ENCODE results near the gene VPS13D. TPM values are rescaled to one million over a fixed set of nuclear protein-coding genes. Genes with fewer than 3 reads are reported as not detected.
A peak's percentile ranks its signal among the peaks of the same experiment; 100 is the strongest.

VPS13D gene
- total and polyA plus RNA-seq, 2 experiments from 2014 or later, result 10.7 to 34.9 TPM

DNA sequence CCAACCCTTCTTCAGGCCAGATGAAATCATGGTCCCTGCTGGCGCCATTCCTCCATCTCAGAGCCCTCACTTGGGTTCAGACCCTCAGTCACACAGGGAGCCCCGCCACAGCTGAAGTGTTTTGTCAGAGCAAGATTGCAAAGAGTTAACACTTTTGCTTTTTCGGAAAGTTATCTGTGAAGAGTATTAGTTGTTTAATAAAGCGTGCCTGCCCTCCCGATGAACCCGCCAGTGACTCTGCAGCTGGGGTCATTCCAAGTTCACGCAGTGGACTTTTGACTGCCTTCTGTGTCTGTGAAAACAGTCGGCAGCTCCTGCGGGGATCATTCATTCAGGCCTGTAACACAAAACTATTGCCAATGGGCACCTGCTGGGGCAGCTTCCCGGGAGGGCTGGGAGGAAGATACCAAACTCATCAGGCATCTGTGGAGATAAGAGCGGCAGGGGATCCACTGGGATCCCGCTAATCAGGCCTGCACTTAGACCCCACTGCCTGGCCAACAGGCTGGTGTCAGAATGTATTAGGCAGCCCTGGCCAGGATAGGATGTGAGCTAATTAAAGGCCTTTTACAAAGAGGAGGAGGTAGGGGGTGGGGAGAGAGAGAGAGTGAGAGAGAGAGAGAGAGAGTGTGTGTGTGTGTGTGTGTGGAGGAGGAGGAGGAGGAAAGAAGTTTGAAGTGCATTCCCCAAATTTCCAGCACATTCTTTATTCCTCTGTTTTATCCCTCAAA lies 203.7 kb downstream of the VPS13D start:
- Mint-ChIP-seq H3K4me3 (no peak overlapping the region), H3K9me3 (no peaks in the 10 kb centered on the region), H3K27ac (no peak overlapping the region), H3K4me1 (peaks cover 30% of the 10 kb centered on the region), H3K36me3 (ENCODE audit: low read depth) (peaks cover 13% of the 10 kb centered on the region), H3K27me3 (ENCODE audit: insufficient read depth, low read depth, poor library complexity) (peaks cover 4% of the 10 kb centered on the region)
- Histone ChIP-seq H3K4me3 (no peak overlapping the region), H3K36me3 (ENCODE audit: insufficient read depth) (no peaks in the 10 kb centered on the region), H4K20me1 (replicated peaks; ENCODE audit: insufficient read depth) (no peaks in the 10 kb centered on the region; the same call in 1 of the 2 replicates), H3F3A (replicated peaks; ENCODE audit: low read depth) (no peaks in the 10 kb centered on the region), H2AFZ (no peak overlapping the region), H3K79me2 (replicated peaks; ENCODE audit: insufficient read depth) (no peaks in the 10 kb centered on the region), H3K27me3 (ENCODE audit: insufficient read depth) (no peaks in the 10 kb centered on the region), H3K9me2 (ENCODE audit: insufficient read depth) (no peaks in the 10 kb centered on the region), H3K27ac (ENCODE audit: low read depth) (no peak overlapping the region), H3K4me2 (no peak overlapping the region), H3K4me1 (ENCODE audit: insufficient read depth) (no peaks in the 10 kb centered on the region)
- peak; percentile 56 for DNase-seq (ENCODE audit: low spot score)
- TF ChIP-seq EZH2 (IDR thresholded peaks at IDR 0.05; ENCODE audit: low read depth, unreplicated experiment), result no peak
- peak; percentile 83 for ATAC-seq

DNA sequence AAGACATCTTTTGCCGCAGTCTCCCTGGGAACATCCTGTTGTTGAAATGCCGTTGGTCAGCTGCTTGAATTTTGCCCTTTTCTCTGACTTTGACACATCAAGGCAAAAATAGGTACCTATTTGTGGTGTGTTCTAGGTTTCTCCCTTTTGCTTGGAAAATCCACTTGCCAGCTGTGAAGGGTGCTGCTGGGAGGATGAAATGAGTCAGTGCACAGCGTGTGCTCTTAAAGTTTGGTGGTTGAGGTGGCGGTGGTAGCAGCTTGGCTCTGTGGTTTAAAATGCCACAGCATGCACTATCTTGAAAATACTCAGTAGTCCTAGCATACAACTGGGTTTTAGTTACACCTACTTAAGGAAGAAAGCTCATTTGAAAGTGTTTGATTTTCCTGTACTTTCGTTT lies 204.3 kb downstream of the VPS13D start:
- peaks cover 27% of the 10 kb centered on the region for H3K4me1 Mint-ChIP-seq
- no peak for TF ChIP-seq STAT1 (IDR thresholded peaks at IDR 0.05; ENCODE audit: unreplicated experiment)
- no peak for TF ChIP-seq EZH2 (IDR thresholded peaks at IDR 0.05; ENCODE audit: low read depth, unreplicated experiment)
- TF ChIP-seq ZNF331 (CRISPR knock-in tag; IDR thresholded peaks at IDR 0.05; ENCODE audit: low read depth), result no peak
- no peak for TF ChIP-seq ZNF114 (CRISPR knock-in tag; IDR thresholded peaks at IDR 0.05)
- no peak for TF ChIP-seq CREB1 (CRISPR knock-in tag; IDR thresholded peaks at IDR 0.05; ENCODE audit: low read depth)
- TF ChIP-seq EZH2phosphoT487 (IDR thresholded peaks at IDR 0.05; ENCODE audit: unreplicated experiment), result no peak
- TF ChIP-seq, protein P1, sequence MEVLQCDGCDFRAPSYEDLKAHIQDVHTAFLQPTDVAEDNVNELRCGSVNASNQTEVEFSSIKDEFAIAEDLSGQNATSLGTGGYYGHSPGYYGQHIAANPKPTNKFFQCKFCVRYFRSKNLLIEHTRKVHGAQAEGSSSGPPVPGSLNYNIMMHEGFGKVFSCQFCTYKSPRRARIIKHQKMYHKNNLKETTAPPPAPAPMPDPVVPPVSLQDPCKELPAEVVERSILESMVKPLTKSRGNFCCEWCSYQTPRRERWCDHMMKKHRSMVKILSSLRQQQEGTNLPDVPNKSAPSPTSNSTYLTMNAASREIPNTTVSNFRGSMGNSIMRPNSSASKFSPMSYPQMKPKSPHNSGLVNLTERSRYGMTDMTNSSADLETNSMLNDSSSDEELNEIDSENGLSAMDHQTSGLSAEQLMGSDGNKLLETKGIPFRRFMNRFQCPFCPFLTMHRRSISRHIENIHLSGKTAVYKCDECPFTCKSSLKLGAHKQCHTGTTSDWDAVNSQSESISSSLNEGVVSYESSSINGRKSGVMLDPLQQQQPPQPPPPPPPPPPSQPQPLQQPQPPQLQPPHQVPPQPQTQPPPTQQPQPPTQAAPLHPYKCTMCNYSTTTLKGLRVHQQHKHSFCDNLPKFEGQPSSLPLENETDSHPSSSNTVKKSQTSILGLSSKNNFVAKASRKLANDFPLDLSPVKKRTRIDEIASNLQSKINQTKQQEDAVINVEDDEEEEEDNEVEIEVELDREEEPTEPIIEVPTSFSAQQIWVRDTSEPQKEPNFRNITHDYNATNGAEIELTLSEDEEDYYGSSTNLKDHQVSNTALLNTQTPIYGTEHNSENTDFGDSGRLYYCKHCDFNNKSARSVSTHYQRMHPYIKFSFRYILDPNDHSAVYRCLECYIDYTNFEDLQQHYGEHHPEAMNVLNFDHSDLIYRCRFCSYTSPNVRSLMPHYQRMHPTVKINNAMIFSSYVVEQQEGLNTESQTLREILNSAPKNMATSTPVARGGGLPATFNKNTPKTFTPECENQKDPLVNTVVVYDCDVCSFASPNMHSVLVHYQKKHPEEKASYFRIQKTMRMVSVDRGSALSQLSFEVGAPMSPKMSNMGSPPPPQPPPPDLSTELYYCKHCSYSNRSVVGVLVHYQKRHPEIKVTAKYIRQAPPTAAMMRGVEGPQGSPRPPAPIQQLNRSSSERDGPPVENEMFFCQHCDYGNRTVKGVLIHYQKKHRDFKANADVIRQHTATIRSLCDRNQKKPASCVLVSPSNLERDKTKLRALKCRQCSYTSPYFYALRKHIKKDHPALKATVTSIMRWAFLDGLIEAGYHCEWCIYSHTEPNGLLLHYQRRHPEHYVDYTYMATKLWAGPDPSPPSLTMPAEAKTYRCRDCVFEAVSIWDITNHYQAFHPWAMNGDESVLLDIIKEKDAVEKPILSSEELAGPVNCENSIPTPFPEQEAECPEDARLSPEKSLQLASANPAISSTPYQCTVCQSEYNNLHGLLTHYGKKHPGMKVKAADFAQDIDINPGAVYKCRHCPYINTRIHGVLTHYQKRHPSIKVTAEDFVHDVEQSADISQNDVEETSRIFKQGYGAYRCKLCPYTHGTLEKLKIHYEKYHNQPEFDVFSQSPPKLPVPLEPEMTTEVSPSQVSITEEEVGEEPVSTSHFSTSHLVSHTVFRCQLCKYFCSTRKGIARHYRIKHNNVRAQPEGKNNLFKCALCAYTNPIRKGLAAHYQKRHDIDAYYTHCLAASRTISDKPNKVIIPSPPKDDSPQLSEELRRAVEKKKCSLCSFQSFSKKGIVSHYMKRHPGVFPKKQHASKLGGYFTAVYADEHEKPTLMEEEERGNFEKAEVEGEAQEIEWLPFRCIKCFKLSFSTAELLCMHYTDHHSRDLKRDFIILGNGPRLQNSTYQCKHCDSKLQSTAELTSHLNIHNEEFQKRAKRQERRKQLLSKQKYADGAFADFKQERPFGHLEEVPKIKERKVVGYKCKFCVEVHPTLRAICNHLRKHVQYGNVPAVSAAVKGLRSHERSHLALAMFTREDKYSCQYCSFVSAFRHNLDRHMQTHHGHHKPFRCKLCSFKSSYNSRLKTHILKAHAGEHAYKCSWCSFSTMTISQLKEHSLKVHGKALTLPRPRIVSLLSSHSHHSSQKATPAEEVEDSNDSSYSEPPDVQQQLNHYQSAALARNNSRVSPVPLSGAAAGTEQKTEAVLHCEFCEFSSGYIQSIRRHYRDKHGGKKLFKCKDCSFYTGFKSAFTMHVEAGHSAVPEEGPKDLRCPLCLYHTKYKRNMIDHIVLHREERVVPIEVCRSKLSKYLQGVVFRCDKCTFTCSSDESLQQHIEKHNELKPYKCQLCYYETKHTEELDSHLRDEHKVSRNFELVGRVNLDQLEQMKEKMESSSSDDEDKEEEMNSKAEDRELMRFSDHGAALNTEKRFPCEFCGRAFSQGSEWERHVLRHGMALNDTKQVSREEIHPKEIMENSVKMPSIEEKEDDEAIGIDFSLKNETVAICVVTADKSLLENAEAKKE (CRISPR knock-in tag; IDR thresholded peaks at IDR 0.05), result no peak
- TF ChIP-seq REST (IDR thresholded peaks at IDR 0.05; ENCODE audit: unreplicated experiment), result no peak
- no peak for TF ChIP-seq ETS1 (IDR thresholded peaks at IDR 0.05)
- TF ChIP-seq JUNB (IDR thresholded peaks at IDR 0.05; ENCODE audit: unreplicated experiment), result no peak

More for the DNA sequence above, 204.3 kb downstream of the VPS13D start:
- H3K27ac Mint-ChIP-seq, result no peak overlapping the region
- H3K27me3 ChIP-seq (ENCODE audit: insufficient read depth), result no peaks in the 10 kb centered on the region
- H3K27me3 Mint-ChIP-seq (ENCODE audit: insufficient read depth, low read depth, poor library complexity), result peaks cover 4% of the 10 kb centered on the region
- H3K4me2 ChIP-seq, result no peak overlapping the region
- H3K4me3 ChIP-seq, result no peak overlapping the region
- H3K27ac ChIP-seq (ENCODE audit: low read depth), result no peak overlapping the region
- H3K79me2 ChIP-seq (replicated peaks; ENCODE audit: insufficient read depth), result no peaks in the 10 kb centered on the region
- ATAC-seq (no peak), DNase-seq (ENCODE audit: low spot score) (no peak)
- H2AFZ ChIP-seq, result no peak overlapping the region
- H3K9me2 ChIP-seq (ENCODE audit: insufficient read depth), result no peaks in the 10 kb centered on the region
- no peaks in the 10 kb centered on the region for H3K4me1 ChIP-seq (ENCODE audit: insufficient read depth)
- no peaks in the 10 kb centered on the region for H3F3A ChIP-seq (replicated peaks; ENCODE audit: low read depth)
- H4K20me1 ChIP-seq (replicated peaks; ENCODE audit: insufficient read depth), result peaks cover 5% of the 10 kb centered on the region; the same call in 1 of the 2 replicates
- peaks cover 20% of the 10 kb centered on the region for H3K36me3 Mint-ChIP-seq (ENCODE audit: low read depth)
- no peaks in the 10 kb centered on the region for H3K9me3 Mint-ChIP-seq
- H3K4me3 Mint-ChIP-seq, result no peak overlapping the region
- no peaks in the 10 kb centered on the region for H3K36me3 ChIP-seq (ENCODE audit: insufficient read depth)

Data from GM23338 (cell line).